Stimulated activated naive CD8-positive, alpha-beta T cell treated with anti-CD3 and anti-CD28 coated beads, Interleukin-15, amount 100 ng/mL, for 72 hours (primary cell): ENCODE data around the gene SH3RF3.

Experiments
- ATAC-seq: fragments of 150-1000 bp; cut with Tn5 transposase; 2 replicates; pipeline ENCODE4 v1.10.0; 2021; ENCODE audit warnings: mild to moderate bottlenecking, moderate library complexity
- DNase-seq, 2 donors: peaks; one replicate each; pipeline ENCODE4 v3.0.0; 2021 to 2022
- H3K27ac Mint-ChIP-seq, 2 donors: one replicate each; pipeline ENCODE4 v1.8.0; 2022; ENCODE audit warnings: mild to moderate bottlenecking in 2 of 2, mixed read lengths in 2 of 2, moderate library complexity in 2 of 2
- H3K27me3 Mint-ChIP-seq: one replicate; pipeline ENCODE4 v1.8.0; 2022; ENCODE audit warnings: mixed read lengths
- H3K4me1 Mint-ChIP-seq: one replicate; pipeline ENCODE4 v1.8.0; 2022; ENCODE audit warnings: mild to moderate bottlenecking, mixed read lengths
- H3K4me3 Mint-ChIP-seq, 2 donors: one replicate each; pipeline ENCODE4 v1.8.0; 2022; ENCODE audit warnings: mild to moderate bottlenecking in 2 of 2, mixed read lengths in 2 of 2, moderate library complexity in 1 of 2
- H3K9me3 Mint-ChIP-seq, 2 donors: one replicate each; pipeline ENCODE4 v1.8.0; 2022; ENCODE audit warnings: mixed read lengths in 2 of 2

Gene SH3RF3

DNA sequence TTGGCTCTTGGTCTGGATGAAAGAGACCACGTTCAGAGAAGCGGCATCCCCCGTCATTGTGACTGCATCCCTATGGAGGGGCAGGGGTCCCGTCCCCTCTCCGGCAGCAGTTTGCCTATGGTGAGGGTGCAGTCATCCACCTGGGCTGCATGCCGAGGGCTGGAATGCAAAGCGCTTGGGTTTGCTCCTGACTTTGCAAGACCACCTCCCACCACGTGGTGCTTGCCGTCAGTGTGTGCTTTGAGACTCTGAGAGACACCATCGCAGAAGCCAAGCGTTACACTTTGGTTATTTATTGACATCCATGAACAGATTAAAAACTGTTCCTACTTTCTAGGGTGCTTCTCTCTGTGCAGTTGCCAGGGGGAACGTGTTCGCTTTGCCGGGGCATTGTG is 59.5 kb downstream of the SH3RF3 start:
- no peak for ATAC-seq

DNA sequence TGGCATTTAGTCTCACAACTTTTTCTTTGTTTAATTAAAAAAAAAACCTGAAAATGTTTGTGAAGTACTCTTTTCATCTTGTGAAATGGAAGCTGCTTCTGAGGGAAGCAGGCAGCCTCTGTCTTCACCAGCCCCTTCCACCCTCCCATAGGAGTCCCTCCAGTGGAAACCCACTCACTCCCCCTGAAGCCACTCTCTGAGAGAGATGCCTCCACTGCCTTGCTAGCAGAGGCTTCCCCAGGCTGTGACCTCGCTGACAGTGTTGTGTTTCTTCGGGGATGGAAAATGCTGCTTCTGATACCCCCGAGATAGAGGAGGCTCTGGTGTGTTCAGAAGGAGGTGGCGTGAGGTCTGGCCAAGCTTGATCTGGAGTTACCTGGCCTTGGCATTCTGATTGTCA is 59.9 kb downstream of the SH3RF3 start:
- no peak for DNase-seq
- ATAC-seq: no peak
- Mint-ChIP-seq H3K9me3 (no peaks in the 10 kb centered on the region), H3K4me1 (peaks cover 9% of the 10 kb centered on the region), H3K27me3 (no peaks in the 10 kb centered on the region), H3K27ac (no peak overlapping the region), H3K4me3 (no peak overlapping the region)

More for the DNA sequence above, 59.5 kb downstream of the SH3RF3 start:
- H3K27ac Mint-ChIP-seq: no peak overlapping the region
- H3K4me3 Mint-ChIP-seq: no peak overlapping the region
- H3K9me3 Mint-ChIP-seq: no peaks in the 10 kb centered on the region
- H3K4me1 Mint-ChIP-seq: peaks cover 9% of the 10 kb centered on the region
- H3K27me3 Mint-ChIP-seq: no peaks in the 10 kb centered on the region
- DNase-seq: no peak

DNA sequence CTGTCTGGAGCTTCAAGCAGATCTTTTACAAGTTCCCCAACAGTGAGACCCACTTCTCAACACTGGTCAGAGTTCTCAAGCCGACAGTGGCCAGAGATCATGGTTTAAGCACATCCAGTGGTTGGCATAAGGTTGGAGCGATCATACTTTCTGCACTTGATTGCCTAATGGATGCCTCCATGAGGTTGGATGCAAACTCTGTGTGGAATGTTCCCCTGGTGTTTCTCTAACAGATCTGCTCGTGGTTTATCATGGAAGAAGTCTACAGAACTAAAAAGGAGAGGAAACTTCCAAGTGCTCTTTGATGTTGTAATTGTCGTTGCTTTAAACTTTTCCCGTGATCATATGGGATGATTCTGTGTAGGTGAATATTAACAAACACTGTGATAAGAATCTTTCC is 60.7 kb downstream of the SH3RF3 start:
- H3K4me3 Mint-ChIP-seq: no peak overlapping the region
- no peaks in the 10 kb centered on the region for H3K9me3 Mint-ChIP-seq
- ATAC-seq: no peak
- H3K27me3 Mint-ChIP-seq: no peaks in the 10 kb centered on the region
- H3K4me1 Mint-ChIP-seq: peaks cover 12% of the 10 kb centered on the region
- no peak for DNase-seq
- no peak overlapping the region for H3K27ac Mint-ChIP-seq

DNA sequence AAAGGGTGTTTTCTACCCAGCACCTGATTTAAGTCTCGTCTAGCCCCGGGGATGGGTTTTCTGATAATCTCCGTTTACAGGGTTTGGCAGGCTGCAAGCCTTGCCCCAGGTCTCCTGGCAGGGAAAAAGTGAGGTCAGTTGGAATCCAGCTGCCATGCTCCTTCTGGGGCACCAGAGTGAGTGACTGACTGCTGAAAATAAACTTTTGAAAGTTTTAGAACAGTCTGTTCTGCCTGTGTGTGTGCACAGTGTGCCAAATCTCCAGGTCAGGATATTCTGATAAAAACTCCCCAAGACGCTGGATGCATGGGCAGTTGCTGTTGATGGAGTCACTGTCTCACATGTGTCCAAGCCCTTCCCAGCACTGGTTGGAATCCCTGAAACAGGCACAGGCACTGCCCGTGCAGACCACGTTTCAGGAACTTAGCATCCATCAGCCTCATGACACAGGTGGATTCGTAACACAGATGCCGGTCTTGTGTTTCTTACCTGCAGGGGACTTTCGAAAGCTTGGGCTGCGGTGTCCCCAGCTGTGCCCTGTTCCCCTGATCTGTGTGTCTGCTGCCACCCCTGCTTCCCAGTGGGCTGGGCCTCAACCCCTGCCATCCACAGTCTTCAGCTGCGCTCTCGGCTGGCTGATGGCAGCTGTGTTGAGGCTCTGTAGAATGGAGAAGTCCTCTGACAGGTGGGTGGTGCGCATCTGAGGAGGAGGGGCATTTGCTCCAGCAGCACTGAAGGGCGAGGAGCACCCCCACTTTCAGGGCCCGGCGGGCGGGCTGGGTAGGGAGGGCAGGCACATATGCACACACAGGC is 65.0 kb downstream of the SH3RF3 start:
- Mint-ChIP-seq H3K27ac (no peak overlapping the region), H3K9me3 (no peaks in the 10 kb centered on the region), H3K4me3 (no peak overlapping the region), H3K27me3 (no peaks in the 10 kb centered on the region), H3K4me1 (peaks cover 17% of the 10 kb centered on the region)
- ATAC-seq (no peak), DNase-seq (no peak)

DNA sequence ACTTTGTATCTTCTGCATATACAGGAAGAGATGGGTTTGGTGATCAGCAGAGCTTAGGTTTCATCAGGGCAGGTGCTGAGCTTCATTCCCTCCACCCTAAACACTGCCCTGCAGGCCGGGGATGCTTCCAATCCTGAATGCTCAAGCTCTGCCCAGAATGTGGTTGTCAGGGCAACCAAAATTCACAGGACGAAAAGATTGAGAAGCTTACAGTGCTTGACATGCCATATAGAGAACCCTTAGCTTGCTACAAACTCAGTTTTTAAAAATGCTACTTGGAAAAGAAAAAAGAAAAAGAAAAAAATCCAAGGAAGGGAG is 65.6 kb downstream of the SH3RF3 start:
- Mint-ChIP-seq H3K27ac (no peak overlapping the region), H3K27me3 (no peaks in the 10 kb centered on the region), H3K4me3 (no peak overlapping the region), H3K4me1 (peaks cover 17% of the 10 kb centered on the region), H3K9me3 (no peaks in the 10 kb centered on the region)
- ATAC-seq (no peak), DNase-seq (no peak)

DNA sequence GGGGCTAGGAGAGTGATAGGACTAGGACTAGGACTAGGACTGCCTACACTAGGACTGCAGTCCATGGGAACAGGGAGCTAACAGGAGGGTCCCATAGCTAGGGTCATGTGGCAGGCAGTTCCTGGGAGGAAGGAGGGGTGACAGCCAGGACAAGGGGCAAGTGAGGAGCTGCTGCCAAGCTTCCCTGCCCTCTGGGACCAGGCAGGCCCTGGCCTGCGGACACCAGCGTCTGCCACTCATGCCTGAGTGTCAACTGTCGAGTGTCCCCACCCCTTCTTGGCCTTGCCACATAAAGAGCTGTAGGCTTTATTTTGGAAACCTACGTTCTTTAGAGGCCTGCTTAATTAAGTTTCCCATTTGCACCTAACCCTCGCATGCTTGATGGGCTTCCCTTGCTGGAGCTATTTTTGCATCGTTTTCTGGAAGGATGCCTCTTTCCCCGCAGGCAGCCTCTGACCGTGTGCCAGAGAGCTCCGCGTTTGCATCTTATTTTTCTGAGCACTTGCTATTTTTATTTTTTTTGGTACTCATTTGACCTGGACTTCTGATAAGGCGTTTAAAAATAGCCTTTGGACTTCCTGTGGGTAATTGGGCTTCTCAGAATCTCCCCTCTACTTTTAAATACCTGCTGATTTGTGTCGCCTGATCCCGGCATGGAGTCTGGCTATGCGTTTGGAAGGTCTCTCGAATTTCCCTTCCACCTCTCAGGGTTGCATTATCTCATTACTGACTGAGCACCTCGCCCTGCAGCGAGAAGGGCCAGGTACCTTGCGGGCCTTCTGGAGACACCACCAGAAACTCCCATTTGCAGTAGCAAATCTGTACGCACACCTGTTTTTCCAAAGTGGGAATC is 66.4 kb downstream of the SH3RF3 start:
- Mint-ChIP-seq H3K27me3 (no peaks in the 10 kb centered on the region), H3K4me1 (peaks cover 17% of the 10 kb centered on the region), H3K27ac (no peak overlapping the region), H3K4me3 (no peak overlapping the region), H3K9me3 (no peaks in the 10 kb centered on the region)
- ATAC-seq (no peak), DNase-seq (no peak)

DNA sequence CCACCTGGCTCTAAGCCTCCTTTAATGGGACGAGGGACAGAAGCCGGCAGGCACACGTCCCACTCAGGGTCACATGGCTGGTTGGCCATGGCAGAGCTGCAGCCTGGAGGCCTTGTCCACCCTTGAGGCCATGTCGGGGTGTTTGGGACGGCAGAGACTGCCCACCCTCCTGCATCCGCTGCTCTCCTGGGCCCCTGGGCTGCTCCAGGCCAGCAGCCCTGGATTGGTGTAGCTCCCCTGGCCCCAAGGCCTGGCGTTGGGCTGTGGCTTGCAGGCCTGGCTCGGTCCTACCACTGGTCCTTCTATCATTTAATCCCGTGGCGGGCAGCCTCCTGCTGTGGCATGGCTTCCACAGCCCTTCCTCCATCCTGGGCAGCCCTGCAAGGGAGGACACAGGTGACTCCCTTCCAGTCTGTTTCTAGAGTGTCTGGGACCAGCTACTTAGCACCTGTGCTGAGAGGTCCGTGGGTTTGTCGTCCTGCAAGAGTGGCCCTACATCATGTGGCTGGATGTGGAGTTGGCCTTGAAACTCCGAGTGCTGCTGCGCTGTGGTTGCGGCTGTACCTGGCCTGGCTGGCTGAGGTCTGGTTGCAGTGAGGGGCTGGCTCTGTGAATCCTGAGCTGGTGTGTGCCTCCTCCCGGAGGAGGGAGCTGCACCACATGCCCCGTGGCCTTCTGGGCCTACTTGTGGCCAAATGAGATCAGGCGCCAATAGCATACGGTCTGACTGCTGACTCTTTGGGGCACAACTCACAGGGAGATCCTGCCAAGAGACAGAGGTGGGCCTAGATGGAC is 67.3 kb downstream of the SH3RF3 start:
- H3K27ac Mint-ChIP-seq: no peak overlapping the region
- no peak for DNase-seq
- peaks cover 17% of the 10 kb centered on the region for H3K4me1 Mint-ChIP-seq
- H3K9me3 Mint-ChIP-seq: no peaks in the 10 kb centered on the region
- H3K27me3 Mint-ChIP-seq: no peaks in the 10 kb centered on the region
- no peak for ATAC-seq
- H3K4me3 Mint-ChIP-seq: no peak overlapping the region

DNA sequence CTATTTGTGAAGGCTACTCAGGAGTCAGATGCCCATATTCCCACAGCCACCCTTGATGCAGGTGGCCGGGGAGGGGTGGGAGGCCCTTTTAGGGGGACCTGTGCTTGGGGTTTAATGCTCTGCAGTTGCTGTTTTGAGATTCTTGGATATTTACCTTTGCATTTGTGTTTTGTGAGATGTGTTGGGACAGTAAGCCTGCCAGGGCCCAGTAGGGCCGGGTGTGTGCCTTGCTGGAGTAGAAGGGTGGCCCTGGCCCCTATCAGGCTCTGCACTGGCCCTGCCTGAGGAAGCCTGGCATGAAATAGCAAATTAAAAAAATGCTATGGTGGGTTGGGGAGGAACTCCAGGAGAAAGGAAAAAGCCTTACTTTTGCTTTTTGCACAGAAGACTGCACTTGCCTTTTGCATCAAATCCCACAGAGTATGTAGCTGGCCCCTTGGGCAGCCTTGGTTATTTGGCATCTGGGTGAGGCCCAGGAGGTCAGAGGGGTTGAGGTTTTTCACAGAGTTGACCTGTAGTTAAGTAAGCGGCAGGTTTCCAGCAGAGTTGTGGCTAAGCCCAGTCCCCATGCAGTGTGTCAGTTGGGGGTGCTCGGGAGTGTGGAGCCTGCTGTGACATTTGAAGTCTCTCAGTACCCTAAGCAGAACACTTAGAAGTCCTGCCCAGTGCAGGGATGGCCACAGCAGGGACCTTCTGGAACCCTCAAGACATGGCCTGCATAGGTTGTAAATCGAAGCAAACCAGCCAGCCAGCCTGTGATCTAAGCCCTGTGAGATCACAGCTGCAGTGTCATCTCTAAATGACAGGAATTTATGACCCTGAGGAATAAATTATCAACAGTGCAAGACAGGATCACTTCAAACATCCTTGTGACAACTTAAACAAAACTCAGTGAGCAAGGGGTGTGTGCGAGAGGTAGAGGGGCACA is 68.8 kb downstream of the SH3RF3 start:
- no peak overlapping the region for H3K4me3 Mint-ChIP-seq
- no peaks in the 10 kb centered on the region for H3K27me3 Mint-ChIP-seq
- H3K9me3 Mint-ChIP-seq: no peaks in the 10 kb centered on the region
- no peak overlapping the region for H3K27ac Mint-ChIP-seq
- DNase-seq (no peak), ATAC-seq (no peak)
- H3K4me1 Mint-ChIP-seq: peaks cover 17% of the 10 kb centered on the region

DNA sequence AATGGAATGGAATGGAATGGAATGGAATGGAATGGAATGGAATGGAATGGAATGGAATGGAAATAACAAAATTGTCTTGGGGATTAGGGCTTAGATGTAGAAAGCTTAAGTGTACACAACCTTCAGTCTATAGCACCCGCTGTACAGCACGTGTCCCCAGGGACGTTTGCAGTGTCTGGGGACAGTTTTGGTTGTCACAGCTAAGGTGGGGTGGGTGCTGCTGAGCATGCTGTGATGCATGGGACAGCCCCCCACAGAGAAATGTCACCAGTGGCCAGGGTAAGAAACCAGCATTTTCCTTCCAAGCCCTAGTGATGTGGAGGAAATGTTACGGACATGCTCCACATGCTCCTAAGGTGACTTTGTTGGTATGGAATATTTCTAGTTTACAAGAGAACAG is 70.8 kb downstream of the SH3RF3 start:
- ATAC-seq (no peak), DNase-seq (no peak)
- Mint-ChIP-seq H3K4me3 (no peak overlapping the region), H3K9me3 (no peaks in the 10 kb centered on the region), H3K27ac (no peak overlapping the region), H3K4me1 (peaks cover 14% of the 10 kb centered on the region), H3K27me3 (no peaks in the 10 kb centered on the region)

DNA sequence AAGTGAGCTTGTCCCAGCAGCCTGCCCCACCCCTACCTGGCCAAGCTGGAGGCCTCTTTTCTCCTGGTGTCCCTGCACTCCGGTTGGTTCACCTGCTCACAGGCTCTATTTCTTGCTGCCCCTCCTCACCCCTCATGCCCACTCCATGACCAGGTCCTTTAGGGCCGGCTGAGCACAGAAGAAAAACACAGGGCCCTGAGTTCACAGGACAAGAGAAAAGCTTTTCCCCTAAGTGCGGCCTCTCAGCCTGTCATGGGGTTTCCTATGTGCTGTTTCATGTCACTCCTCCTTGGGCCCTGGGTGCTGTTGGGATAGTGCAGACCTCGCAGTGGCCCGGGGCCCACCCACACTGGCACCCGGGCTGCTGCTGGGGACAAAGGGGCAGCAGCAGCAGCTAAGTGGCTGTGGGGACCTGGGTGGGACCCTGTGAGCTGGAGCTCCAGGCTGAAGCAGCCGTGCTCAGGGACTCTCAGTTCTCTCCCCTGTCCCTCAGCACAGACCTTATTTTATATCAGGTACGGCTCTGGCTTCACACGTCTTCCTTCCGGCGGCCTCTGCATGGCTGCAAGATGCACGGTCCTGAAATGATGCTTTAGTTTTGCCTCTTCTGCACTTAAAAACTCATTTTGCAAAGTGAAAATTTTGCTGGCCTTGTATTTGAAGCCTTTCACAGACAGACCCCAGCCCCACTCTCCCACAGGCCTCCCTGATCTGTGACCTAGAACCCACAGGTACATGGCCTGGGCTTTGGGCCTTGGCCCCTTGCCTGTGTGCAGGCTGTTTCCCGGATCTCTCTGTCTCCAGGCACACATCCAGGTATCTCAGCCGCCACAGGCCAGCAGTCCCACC is 71.8 kb downstream of the SH3RF3 start:
- H3K9me3 Mint-ChIP-seq: no peaks in the 10 kb centered on the region
- H3K4me1 Mint-ChIP-seq: peaks cover 11% of the 10 kb centered on the region
- H3K27me3 Mint-ChIP-seq: no peaks in the 10 kb centered on the region
- peak overlapping the region in 1 of 2 donors; percentile 68 for H3K27ac Mint-ChIP-seq
- ATAC-seq: peak; percentile 8
- H3K4me3 Mint-ChIP-seq: no peak overlapping the region
- no peak for DNase-seq

DNA sequence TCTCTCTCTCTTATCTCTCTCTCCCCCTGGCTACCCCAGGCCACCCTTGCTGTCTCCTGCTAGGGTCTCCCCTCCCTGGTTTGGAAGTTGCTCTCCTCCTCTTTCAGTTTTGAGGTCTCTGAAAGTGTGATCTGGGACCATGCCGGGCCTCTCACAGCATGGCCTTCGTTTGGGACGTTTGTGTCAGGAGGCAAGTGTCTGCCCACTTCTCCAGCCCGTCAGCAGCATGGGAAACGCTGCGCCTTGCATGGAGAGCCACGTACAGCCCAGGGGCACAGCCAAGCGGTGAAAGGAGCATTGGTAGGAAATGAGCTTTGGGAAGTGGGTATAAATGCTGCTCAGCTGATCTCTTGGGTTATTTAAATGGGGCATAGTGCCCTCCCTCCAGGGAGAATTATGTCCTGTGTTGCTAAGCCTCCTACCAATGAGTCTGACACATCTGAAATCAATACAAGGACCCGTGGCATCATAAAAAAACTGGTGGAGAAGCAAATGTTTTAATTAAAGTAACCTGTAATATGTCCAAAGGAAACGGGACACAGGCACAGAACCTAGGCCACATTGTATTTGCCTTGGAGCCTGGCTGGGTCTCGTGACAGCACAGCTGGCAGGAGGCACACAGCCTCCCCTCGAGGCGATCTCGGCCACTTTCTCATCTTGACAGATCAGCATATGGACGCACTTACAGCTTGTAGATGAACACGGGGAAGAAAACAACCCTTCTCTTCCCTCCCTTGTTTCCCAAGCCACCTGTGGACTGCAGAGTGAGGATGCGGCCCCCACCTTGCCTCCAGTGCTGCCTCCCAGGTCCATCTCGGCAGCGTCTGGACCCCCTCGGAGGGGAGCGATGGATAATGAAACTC is 72.7 kb downstream of the SH3RF3 start:
- DNase-seq: no peak
- Mint-ChIP-seq H3K9me3 (no peaks in the 10 kb centered on the region), H3K27ac (peak overlapping the region in 1 of 2 donors; percentile 68)

DNA sequence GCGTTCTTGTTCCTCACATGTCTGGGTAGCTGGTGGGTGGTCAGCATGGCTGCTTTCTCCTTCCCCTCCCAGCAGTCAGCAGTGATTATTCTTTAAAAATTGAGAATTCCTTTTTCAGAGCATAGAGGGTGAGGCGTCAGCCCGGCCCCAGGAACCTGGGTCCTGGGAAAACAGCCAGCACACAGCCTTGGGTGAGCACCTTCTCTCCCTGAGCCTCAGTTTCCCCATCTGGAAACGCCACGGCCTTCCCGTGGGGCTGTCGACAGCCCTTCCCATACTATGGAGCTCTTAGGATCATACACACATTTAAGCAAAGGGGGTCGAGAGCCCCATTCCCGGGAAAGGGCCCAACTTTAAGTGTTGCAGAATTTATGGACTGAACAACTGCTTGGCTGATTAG is 73.5 kb downstream of the SH3RF3 start:
- H3K4me3 Mint-ChIP-seq: no peak overlapping the region
- ATAC-seq (no peak), DNase-seq (no peak)
- H3K4me1 Mint-ChIP-seq: peaks cover 9% of the 10 kb centered on the region
- H3K27me3 Mint-ChIP-seq: peaks cover 6% of the 10 kb centered on the region
- no peaks in the 10 kb centered on the region for H3K9me3 Mint-ChIP-seq
- no peak overlapping the region for H3K27ac Mint-ChIP-seq

More for the DNA sequence above, 72.7 kb downstream of the SH3RF3 start:
- Mint-ChIP-seq H3K4me3 (no peak overlapping the region), H3K27me3 (peaks cover under 1% of the 10 kb centered on the region), H3K4me1 (peaks cover 11% of the 10 kb centered on the region)
- no peak for ATAC-seq

DNA sequence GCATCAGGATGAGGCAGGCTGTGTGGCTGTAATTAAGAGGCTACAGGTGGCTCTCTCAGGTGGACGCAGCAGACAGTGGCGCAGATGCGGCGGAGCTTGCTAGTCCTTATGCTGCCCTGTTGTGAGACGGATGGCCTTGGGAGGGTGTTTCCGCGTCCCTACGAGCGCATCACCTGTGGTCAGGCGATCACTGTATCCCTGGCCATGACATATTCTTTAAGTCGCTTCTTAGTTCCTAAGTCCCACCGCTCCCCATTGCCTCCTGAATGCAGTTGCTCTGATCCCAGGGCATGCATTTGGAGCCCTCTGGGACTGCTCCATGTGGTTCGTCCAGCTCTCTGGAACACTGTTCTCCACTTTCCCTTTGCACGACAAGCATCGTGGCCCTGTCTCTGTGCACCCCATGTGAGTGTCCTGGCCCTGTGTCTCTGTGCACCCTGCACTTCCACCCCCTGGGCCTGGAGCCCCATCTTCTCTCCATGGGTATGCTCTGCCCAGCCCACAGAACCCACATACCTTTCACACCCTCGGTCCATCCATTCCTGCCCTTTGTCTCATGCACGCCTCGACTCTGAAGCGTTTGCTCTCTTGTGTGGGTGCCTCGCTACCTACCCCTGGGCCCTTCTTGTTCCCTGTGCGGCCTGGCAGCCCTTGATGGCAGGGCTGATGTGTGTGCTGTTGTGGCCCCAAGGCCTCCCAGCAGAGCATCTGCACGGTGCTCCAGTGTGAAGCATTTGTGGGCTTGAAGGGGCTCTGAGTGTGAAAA is 74.4 kb downstream of the SH3RF3 start:
- H3K27ac Mint-ChIP-seq: no peak overlapping the region
- peaks cover 6% of the 10 kb centered on the region for H3K27me3 Mint-ChIP-seq
- no peaks in the 10 kb centered on the region for H3K9me3 Mint-ChIP-seq
- ATAC-seq (peak; percentile 24), DNase-seq (no peak)
- no peak overlapping the region for H3K4me3 Mint-ChIP-seq
- peaks cover 8% of the 10 kb centered on the region for H3K4me1 Mint-ChIP-seq
